PC-9 (cell line): ENCODE results near the gene DNAJB6.

Source experiments
- EZH2 ChIP-seq: fragments of 200-600 bp; sonication (generic); IDR thresholded peaks from 2 replicates; pipeline ENCODE4 v1.8.0; 2017; ENCODE audit warnings: antibody characterized with exemption, low read depth
- TF ChIP-seq, protein P1 (sequence below): fragments of 200-600 bp; sonication (generic); conservative IDR thresholded peaks from 2 replicates; pipeline ENCODE4 v1.6.1; 2017; ENCODE audit warnings: mixed run types, antibody characterized with exemption, mild to moderate bottlenecking, moderate library complexity

DNA sequence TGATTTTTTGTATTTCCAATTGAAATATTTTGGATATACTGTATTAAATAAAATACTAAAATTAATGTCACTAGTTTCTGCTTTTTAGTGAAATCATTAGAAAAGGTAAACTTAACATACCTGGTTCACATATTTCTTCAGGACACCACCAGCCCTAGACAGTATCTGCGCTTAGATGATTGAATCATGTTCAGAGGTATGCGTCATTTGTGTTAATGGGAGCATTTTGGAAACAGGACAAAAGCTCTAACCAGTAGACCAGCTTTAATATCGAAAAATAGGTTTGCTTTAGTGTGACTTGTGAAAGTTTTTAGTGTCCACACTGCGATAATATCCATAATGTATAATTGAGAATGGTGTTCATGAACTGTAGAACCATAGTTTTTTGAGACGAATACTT lies 47.1 kb downstream of the DNAJB6 start:
- TF ChIP-seq EZH2 = no peak
- TF ChIP-seq, protein P1, sequence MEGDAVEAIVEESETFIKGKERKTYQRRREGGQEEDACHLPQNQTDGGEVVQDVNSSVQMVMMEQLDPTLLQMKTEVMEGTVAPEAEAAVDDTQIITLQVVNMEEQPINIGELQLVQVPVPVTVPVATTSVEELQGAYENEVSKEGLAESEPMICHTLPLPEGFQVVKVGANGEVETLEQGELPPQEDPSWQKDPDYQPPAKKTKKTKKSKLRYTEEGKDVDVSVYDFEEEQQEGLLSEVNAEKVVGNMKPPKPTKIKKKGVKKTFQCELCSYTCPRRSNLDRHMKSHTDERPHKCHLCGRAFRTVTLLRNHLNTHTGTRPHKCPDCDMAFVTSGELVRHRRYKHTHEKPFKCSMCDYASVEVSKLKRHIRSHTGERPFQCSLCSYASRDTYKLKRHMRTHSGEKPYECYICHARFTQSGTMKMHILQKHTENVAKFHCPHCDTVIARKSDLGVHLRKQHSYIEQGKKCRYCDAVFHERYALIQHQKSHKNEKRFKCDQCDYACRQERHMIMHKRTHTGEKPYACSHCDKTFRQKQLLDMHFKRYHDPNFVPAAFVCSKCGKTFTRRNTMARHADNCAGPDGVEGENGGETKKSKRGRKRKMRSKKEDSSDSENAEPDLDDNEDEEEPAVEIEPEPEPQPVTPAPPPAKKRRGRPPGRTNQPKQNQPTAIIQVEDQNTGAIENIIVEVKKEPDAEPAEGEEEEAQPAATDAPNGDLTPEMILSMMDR = no peak
